ENCODE results near the gene ACOX3. TPM values are rescaled to one million over a fixed set of nuclear protein-coding genes. Genes with fewer than 3 reads are reported as not detected.

The ACOX3 gene
- polyA plus RNA-seq, 1 donor (not counting 4 experiments of a cell fraction or from before 2014, with no cell fraction given), result 6.7 TPM

DNA sequence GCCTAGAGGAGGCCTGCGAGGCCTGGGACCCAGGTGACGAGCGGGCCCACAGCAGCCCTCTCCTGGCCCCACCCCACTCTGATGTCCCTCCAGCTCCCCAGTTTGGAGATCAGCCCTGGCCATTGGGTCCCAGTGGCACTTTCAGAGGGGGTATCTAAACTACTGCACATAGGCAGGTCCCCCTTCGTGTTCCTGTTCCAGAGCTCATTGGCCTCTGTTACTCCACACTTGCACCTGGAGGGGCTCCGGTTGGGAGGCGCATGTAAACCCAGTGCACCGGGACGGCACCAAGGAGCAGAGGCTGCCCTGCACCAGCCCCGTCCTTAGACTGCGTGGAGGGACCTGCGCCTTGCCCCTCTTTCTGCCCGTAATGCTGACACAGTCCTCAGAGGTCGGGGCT is 34.3 kb upstream of the ACOX3 start:
- no peaks in the 10 kb centered on the region for H3K9me3 ChIP-seq (ENCODE audit: control insufficient read depth, low read depth, low read length)
- dilution Hi-C loops (cut with MboI; ENCODE audit: extremely low pct_ligation_motif_present, low sequenced_read_pairs), result no loop called here
- DNase-seq (ENCODE audit: low read depth, low spot score) (no peak), FAIRE-seq (no peak)
- no peaks in the 10 kb centered on the region for H3K4me1 ChIP-seq (ENCODE audit: control insufficient read depth, extremely low read depth, insufficient read depth, low read length)
- H3K79me2 ChIP-seq (ENCODE audit: control insufficient read depth, insufficient read depth, low read length), result no peaks in the 10 kb centered on the region
- no peak overlapping the region for H3K4me2 ChIP-seq (ENCODE audit: control insufficient read depth, extremely low read depth, insufficient read depth, low read depth, low read length)
- no peaks in the 10 kb centered on the region for H3K9me1 ChIP-seq (ENCODE audit: control insufficient read depth, extremely low read depth, insufficient read depth, low read length)
- no peak overlapping the region for H2AFZ ChIP-seq (ENCODE audit: control insufficient read depth, low read length)
- H3K4me3 ChIP-seq (ENCODE audit: control insufficient read depth in 2 of 3, extremely low read depth in 1 of 3, insufficient read depth in 2 of 3, low read depth in 1 of 3, low read length in 3 of 3), result no peak overlapping the region
- no peaks in the 10 kb centered on the region for H4K20me1 ChIP-seq (ENCODE audit: control insufficient read depth, extremely low read depth, insufficient read depth, low read length)
- no peak overlapping the region for H3K9ac ChIP-seq (ENCODE audit: control insufficient read depth, extremely low read depth, insufficient read depth, low read length)
- no peak overlapping the region for H3K27ac ChIP-seq (ENCODE audit: control insufficient read depth, insufficient read depth, low read length)
- H3K36me3 ChIP-seq (ENCODE audit: control insufficient read depth in 2 of 2, extremely low read depth in 1 of 2, insufficient read depth in 2 of 2, low read length in 2 of 2), result peaks cover 2 to 24% of the 10 kb centered on the region in 2 experiments
- no peaks in the 10 kb centered on the region for H3K27me3 ChIP-seq (ENCODE audit: control insufficient read depth, extremely low read depth, insufficient read depth, low read length)
- TF ChIP-seq CTCF (optimal IDR thresholded peaks at IDR 0.05 in 1 of 3, IDR thresholded peaks at IDR 0.05 in 1 of 3, conservative IDR thresholded peaks at IDR 0.05 in 1 of 3; ENCODE audit: extremely low read depth in 1 of 3, insufficient read depth in 2 of 3, low read length in 3 of 3), result no peak
- no peak for TF ChIP-seq EZH2 (IDR thresholded peaks at IDR 0.05; ENCODE audit: low read length)

GRCh38 chr4:8473920-8474590 is 33.5 kb upstream of the ACOX3 start:
- Histone ChIP-seq H3K9ac (ENCODE audit: control insufficient read depth, extremely low read depth, insufficient read depth, low read length) (no peak overlapping the region), H3K79me2 (ENCODE audit: control insufficient read depth, insufficient read depth, low read length) (no peaks in the 10 kb centered on the region), H3K36me3 (ENCODE audit: control insufficient read depth in 2 of 2, extremely low read depth in 1 of 2, insufficient read depth in 2 of 2, low read length in 2 of 2) (peaks cover 4 to 21% of the 10 kb centered on the region in 2 experiments), H3K4me2 (ENCODE audit: control insufficient read depth, extremely low read depth, insufficient read depth, low read depth, low read length) (no peak overlapping the region), H3K4me3 (ENCODE audit: control insufficient read depth in 2 of 3, extremely low read depth in 1 of 3, insufficient read depth in 2 of 3, low read depth in 1 of 3, low read length in 3 of 3) (no peak overlapping the region), H3K9me1 (ENCODE audit: control insufficient read depth, extremely low read depth, insufficient read depth, low read length) (no peaks in the 10 kb centered on the region), H3K27ac (ENCODE audit: control insufficient read depth, insufficient read depth, low read length) (no peak overlapping the region), H3K9me3 (ENCODE audit: control insufficient read depth, low read depth, low read length) (no peaks in the 10 kb centered on the region), H3K4me1 (ENCODE audit: control insufficient read depth, extremely low read depth, insufficient read depth, low read length) (no peaks in the 10 kb centered on the region), H2AFZ (ENCODE audit: control insufficient read depth, low read length) (no peak overlapping the region), H3K27me3 (ENCODE audit: control insufficient read depth, extremely low read depth, insufficient read depth, low read length) (no peaks in the 10 kb centered on the region), H4K20me1 (ENCODE audit: control insufficient read depth, extremely low read depth, insufficient read depth, low read length) (no peaks in the 10 kb centered on the region)
- TF ChIP-seq CTCF (optimal IDR thresholded peaks at IDR 0.05 in 1 of 3, IDR thresholded peaks at IDR 0.05 in 1 of 3, conservative IDR thresholded peaks at IDR 0.05 in 1 of 3; ENCODE audit: extremely low read depth in 1 of 3, insufficient read depth in 2 of 3, low read length in 3 of 3), result no peak
- DNase-seq (ENCODE audit: low read depth, low spot score), result no peak
- dilution Hi-C loops (cut with MboI; ENCODE audit: extremely low pct_ligation_motif_present, low sequenced_read_pairs), result no loop called here
- no peak for FAIRE-seq

Data from keratinocyte (primary cell).